ENCODE measurements around the gene EBF3.

DNA sequence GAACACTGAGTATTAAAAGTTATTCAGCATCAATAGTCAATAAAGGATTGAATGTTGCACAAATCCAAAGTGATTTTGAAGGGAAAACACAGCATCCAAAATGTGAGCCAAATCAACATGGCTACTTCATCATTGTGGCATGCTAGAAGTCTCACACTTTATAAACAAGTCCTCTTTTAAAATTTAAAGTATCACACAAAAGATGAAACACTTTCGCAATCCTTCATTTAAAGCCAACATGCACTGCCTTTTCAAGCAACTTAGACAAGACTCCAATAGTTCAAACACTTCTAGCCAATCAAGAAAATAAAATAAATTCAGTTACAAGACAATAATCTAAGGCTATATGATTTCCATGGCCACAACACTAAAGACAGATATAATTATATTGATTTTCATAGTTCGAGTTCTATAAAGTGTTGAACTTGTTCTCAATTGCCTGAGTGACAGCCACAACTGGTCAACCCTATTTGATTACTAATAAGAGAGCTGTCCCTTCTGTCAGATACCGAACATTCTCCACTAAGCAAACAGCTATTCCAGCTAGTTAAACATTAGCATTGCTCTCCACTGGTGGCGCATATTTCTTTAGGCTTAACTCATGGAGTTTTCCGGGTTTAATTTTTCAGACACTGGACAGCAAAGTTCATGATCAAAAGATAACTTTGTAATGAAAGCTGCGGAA lies 8.3 kb downstream of the EBF3 start:
- TF ChIP-seq, protein P1, sequence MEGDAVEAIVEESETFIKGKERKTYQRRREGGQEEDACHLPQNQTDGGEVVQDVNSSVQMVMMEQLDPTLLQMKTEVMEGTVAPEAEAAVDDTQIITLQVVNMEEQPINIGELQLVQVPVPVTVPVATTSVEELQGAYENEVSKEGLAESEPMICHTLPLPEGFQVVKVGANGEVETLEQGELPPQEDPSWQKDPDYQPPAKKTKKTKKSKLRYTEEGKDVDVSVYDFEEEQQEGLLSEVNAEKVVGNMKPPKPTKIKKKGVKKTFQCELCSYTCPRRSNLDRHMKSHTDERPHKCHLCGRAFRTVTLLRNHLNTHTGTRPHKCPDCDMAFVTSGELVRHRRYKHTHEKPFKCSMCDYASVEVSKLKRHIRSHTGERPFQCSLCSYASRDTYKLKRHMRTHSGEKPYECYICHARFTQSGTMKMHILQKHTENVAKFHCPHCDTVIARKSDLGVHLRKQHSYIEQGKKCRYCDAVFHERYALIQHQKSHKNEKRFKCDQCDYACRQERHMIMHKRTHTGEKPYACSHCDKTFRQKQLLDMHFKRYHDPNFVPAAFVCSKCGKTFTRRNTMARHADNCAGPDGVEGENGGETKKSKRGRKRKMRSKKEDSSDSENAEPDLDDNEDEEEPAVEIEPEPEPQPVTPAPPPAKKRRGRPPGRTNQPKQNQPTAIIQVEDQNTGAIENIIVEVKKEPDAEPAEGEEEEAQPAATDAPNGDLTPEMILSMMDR (IDR thresholded peaks at IDR 0.05): no peak
- no peak for TF ChIP-seq POLR2A (IDR thresholded peaks at IDR 0.05)
